GM12892 (cell line): ENCODE measurements around the gene MVB12A.

Source experiments
- DNase-seq: peaks from one replicate; pipeline ENCODE4 v3.0.0; 2011; ENCODE audit not compliant: insufficient read length
- FAIRE-seq: peaks from 2 replicates; lab custom pipeline; 2011; peaks lifted over from hg19 to GRCh38; lab: Jason Lieb, UNC
- POLR2A ChIP-seq: IDR thresholded peaks from 2 replicates; pipeline ENCODE4 v1.6.1; 2011; ENCODE audit warnings: low read depth, low read length, control low read depth
- POLR2AphosphoS5 ChIP-seq: IDR thresholded peaks from 2 replicates; pipeline ENCODE4 v1.6.1; 2011; ENCODE audit warnings: low read depth, low read length, control low read depth
- TAF1 ChIP-seq: IDR thresholded peaks from 2 replicates; pipeline ENCODE4 v1.6.1; 2011; ENCODE audit warnings: low read depth, mild to moderate bottlenecking, control low read depth, low read length, borderline replicate concordance

The MVB12A gene

DNA sequence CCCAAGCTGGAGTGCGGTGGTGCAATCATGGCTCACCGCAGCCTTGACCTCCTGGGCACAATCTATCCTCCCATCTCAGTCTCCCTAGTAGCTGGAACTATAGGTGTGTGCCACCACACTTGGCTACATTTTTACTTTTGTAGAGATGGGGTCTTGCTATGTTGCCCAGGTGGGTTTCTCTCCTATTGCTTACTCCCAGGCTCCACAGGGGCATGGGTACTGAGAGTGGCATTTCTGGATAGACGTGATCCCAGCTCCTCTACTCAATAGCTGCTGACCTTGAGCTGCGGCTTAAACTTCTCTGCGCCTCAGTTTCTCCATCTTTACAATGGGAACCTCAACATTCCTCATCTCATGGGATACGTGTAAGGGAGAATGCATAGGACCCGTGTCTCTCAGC, 11.6 kb downstream of the MVB12A start:
- FAIRE-seq = no peak
- no peak for DNase-seq
- TF ChIP-seq POLR2A (no peak), POLR2AphosphoS5 (no peak), TAF1 (no peak)

DNA sequence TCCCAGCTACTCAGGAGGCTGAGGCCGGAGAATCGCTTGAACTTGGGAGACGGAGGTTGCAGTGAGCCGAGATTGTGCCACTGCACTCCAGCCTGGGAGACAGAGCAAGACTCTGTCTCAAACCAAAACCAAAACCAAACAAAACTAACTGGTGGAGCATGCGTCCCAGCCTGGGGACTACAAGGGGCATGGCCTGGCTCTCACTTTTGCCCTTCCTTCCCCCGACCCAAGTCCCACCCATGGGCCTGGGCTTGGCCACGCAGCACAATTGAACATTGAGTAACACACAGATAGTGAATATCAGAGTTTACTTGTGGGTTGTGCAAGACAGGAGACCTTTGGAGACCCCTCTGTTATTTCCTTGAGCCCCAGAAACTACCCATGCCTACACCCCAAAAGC, 15.4 kb downstream of the MVB12A start:
- DNase-seq = no peak
- FAIRE-seq = no peak
- TF ChIP-seq POLR2A (no peak), POLR2AphosphoS5 (no peak), TAF1 (no peak)

DNA sequence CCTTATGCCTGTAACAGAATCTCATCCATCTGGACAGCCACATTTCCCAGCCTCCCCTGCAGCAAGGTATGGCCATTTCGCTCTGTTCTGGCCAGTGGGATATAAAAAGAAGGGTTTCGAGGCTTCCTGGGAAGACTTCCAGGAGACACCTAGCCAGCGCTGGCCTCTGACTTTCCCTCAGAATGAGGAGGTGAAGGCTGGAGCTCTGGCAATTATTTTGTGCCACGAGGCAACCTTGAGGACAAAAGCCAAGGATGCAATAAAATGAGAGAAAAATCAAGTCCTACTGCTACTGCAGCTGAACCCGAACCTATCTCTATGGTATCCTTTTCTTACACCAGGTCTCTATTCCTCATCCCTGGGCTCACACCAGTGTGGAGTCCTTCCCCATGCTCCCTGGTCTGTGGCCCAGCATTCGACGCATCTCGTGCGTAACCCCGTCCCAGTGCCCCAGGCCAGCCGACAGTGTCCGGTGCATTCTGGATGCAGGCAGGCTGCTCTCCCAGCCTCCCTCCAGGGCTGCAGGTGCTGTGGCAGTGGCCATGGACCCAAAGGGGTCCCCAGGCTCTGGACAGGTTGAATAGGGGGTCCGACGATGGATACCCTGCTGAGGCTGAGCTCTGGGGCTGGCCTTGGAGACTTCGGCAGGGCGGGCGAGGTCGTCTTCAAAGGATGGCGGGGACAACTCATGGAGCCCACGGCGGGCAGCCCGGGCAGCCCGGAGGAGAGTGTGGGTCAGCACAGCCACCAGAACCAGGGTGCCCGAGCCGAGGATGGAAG, 16.4 kb downstream of the MVB12A start:
- DNase-seq (no peak), FAIRE-seq (no peak)
- no peak for TF ChIP-seq POLR2AphosphoS5
- no peak for TF ChIP-seq POLR2A
- TF ChIP-seq TAF1 = no peak

DNA sequence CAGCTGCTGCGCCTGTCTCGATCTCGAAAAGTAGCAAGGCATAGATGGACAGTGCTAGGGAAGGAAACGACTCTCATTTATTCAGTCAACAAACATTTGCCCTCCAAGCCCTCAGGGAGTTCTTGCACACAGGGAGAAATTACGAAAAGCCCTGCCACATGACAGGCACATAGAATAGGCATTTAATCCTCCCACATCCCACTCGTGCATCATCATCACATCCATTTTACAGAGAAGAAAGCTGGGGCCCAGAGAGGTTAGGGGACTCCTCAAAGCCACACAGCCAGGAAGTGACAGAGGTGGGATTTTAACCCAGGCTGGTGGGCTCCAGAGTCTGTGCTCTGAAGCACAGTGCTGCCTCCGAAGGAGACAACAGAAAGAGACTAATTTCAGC, 17.0 kb downstream of the MVB12A start:
- no peak for FAIRE-seq
- no peak for TF ChIP-seq POLR2AphosphoS5
- DNase-seq = no peak

DNA sequence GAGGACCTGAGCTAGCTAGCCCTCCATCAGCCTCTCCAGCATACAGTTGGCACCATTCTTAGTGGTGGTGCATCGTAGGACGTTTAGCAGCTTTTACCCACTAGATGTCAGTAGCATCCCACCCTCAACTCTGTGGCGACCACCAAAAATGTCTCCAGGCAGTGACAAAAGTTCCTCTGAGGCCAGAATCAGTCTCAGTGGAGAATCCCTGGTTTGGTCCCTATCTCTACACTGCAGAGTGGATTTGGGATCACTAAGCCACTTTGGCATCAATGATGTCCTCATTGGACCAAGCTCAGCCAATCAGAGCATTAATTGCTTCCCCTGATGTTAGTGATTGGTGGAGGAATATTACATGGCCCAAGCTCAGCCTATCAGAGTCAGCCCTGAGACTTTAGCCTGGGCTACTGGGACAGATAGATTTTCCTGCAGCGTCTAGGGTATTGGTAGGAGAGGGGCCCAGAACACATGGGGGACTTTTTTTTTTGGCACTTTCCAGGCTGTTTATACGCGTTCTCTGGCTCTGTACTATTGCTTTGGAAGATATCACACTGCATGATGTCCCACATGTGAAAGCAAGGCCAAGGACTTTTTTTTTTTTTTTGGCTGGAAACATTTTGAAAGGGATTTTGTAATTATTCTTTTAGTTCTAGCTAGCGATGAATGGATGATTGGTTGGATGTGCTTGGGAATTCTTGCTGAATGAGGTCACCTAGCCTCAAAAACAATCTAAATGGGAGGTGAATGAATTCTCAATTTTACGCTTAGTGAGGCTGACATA, 21.6 kb downstream of the MVB12A start:
- DNase-seq (no peak), FAIRE-seq (peak; percentile 33)
- TF ChIP-seq POLR2AphosphoS5 = no peak
- no peak for TF ChIP-seq TAF1
- TF ChIP-seq POLR2A = no peak

DNA sequence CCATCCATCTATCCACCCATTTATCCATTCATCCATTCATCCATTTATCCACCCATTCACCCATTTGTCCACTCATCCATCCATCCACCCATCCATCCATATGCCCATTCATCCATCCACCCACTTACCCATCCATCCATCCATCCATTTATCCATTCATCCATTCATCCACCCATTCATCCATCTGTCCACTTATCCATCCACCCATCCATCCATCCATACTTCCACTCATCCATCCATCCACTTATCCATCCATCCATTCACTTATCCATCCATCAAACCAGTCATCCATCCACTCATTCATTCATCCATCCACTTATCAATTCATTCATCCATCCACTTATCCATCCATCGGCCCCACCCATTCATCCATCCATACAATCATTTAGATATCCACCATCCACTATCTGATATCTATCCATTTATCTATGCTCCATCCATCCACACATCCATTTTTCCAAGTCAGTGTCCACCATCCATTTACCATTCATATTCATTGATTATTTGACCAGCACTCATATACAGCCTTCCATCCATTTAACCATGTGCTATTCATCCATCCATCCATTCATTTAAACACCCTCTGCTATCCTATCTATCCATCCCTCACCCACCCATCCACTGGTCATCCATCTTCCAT, 25.8 kb downstream of the MVB12A start:
- TF ChIP-seq TAF1 (no peak), POLR2AphosphoS5 (no peak), POLR2A (no peak)
- DNase-seq (no peak), FAIRE-seq (no peak)

DNA sequence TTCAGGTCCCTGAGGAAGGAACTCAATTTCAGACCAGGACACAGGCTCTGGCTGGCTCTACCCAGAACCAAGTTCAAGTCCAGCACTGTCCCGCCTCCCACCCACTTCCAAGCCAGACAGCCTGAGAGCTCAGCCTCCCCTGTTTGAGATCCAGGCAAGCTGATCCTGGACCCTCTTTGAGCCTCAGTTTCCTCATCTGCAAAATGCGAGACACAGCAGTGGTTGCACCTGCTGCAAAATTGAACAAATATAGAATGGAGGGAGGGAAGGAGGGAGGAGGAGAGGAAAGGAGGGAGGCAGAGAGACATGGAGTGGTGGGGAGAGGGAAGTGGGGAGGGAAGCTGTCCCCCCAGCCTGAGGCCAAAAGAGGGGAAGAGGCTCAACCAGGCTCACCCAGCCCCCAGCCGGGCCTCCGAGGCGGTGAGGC, 27.9 kb downstream of the MVB12A start:
- FAIRE-seq (no peak), DNase-seq (no peak)
- TF ChIP-seq POLR2A (no peak), TAF1 (no peak), POLR2AphosphoS5 (no peak)

DNA sequence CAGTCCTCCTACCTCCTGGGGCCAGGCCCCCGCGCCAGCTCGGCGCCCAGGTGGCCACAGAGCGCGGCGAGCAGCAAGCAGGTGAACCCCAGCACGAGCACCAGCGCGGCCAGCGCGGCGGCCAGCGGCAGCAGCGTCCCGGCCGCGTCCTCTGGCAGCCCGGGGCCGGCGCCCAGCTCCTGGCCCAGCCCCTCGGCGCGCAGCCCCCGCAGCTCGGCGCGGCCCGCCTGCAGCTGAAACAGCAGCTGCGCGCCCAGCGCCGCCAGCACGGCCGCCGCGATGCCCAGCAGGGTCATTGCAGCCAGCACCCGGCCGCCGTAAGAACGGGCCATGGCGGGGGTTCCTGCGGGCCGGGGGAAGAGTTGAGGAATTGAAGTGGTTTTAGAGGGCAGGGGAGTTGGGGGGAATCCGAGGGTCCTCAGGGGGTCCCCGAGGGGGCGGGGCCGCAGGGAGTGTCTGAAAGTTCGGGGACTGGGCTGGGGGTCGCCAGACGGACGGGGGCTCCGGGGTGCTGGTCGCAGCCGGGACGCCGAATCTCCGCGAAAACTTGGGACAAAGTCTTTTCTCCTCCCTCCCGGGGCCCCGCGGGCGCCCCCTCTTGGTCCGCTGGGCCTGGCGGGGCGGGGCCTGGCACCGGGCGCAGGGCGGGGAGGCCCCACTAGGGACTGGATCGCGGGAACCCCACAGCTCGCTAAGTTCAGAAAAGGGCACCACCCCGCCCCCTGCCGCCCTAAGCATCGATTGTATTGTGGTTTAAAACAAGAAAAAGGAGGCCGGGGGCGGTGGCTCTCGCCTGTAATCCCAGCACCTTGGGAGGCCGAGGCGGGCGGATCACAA, 28.5 kb downstream of the MVB12A start, which contains the start of gene TMEM221:
TSS of gene TMEM221 (minus strand) at position 538 of the 837 bp plus-strand sequence. CDS start at position 332, 206 bp downstream.
- no peak for FAIRE-seq
- DNase-seq = peak; percentile 51
- TF ChIP-seq TAF1 = no peak
- TF ChIP-seq POLR2A = no peak
- TF ChIP-seq POLR2AphosphoS5 = no peak

DNA sequence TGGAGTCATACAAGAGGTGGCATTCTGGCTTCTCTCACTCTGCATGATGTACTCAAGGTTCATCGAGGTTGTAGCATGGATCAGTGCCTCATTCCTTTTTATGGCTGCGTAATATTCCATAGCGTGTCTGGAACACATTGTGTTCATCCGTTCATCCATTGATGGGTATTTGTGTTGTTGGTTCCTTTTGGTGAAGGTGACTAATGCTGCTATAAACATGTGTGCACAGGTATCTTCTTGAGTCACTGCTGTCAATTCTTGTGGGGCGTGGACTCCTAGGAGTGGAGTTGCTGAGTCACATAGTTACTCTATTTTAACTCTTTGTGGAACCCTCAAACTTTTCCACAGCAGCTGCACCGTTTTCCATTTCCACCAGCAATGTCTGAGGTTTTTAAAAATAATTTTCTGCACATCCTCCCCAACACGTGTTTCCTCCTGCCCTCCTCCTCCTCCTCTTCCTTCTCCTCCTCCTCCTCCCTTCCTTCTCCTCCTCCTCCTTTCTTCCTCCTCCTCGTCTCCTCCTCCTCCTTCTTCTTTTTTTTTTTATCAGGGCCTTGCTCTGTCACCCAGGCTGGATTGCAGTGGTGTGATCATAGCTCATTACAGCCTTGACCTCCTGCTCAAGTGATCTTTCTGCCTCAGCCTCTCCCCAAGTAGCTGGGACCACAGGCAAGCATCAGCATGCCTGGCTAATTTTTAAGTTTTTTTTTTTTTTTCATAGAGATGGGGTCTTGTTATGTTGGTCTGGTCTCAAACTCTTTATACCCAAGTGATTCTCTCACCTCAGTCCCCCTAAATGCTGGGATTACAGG, 30.6 kb downstream of the MVB12A start:
- FAIRE-seq = peak; percentile 58
- TF ChIP-seq POLR2A (no peak), POLR2AphosphoS5 (no peak), TAF1 (no peak)
- DNase-seq = no peak

DNA sequence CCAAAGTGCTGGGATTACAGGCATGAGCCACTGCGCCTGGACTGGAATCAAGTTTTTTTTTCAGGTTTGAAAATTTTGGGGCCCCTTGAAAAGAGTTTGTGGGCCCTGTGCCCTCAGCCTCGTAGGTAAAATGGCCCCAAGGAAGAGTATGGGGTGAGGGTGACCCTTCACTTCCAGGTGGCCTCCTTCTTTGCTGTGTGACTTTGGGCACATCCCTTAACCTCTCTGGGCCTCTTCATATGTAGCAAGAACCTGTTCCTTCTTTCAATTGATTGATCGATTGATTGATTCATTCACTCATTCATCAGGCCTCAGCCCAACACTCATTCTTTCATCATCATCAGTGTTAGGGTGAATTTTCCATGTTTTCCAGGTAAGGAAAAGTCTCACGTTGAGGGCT, 32.0 kb downstream of the MVB12A start:
- FAIRE-seq (no peak), DNase-seq (no peak)
- no peak for TF ChIP-seq POLR2A
- no peak for TF ChIP-seq POLR2AphosphoS5
- no peak for TF ChIP-seq TAF1

DNA sequence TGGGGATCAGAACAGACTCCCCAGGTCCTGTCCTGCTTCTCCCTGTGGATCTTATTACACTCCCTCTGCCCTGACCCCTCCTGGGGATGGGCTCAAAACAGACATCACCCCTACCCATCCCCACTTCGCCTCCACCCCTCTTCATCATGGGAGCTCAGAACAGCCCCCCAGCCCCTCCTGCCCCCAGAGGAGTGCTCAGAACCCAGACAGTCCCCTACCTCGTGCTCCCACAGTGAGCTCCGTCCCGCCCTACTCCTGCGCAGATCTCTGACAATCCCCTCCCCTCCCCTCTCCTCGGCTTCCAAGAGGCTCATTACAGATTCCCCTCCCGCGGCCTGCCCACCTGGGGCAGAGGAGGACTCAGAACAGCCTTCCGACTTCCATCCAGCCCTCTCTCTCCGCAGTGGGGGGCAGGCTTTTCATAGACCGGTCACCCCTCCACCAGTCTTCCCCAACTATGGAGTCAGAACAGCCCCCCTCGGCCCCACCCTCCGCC, 34.8 kb downstream of the MVB12A start:
- TF ChIP-seq TAF1 (no peak), POLR2AphosphoS5 (no peak), POLR2A (no peak)
- FAIRE-seq (no peak), DNase-seq (no peak)
